Muscle of back (tissue), 13 donors: ENCODE results near the gene SLC22A4. TPM values are rescaled to one million over a fixed set of nuclear protein-coding genes. Genes with fewer than 3 reads are reported as not detected.

Experiments
- DNase-seq, 3 donors: peaks; one replicate each; pipeline versions ENCODE4 v3.0.0 to v3.0.0-alpha.2; 2013
- long read RNA-seq, 9 donors: transcript quantifications; one replicate each; lab custom pipeline, GENCODE V29; 2026
- polyA plus RNA-seq, 10 donors: library from polyadenylated mRNA; unstranded; fragments of 120-200 nt; gene quantifications; one replicate each; pipeline ENCODE4 v1.2.1, GENCODE V29; 2013; ENCODE audit not compliant: insufficient read length in 10 of 10

The SLC22A4 gene
- polyA plus RNA-seq = 1 to 10 TPM; 2.9 to 5.2 (median 3.5) TPM
- long read RNA-seq, donor 1 = 0 reads
- long read RNA-seq, donor 2, partial matches to known transcripts = 6 of 7 reads
- long read RNA-seq, donor 2, other reads (novel, unspliced or antisense) = 0 of 7 reads
- long read RNA-seq, donor 3 = 0 reads
- long read RNA-seq, donor 4 = 0 reads
- long read RNA-seq, donor 5 = 0 reads
- long read RNA-seq, donor 6 = 0 reads
- long read RNA-seq, donor 7 = 0 reads
- long read RNA-seq, donor 8 = 0 reads
- long read RNA-seq, donor 9 = 0 reads

- DNase-seq = peak; percentile 91 to 96 (median 96)
These were observed at the start of gene SLC22A4 for GRCh38 chr5:132293992-132294727. Gene SLC22A4, plus strand, starts transcription at chr5:132294394. Its CDS starts 223 bp downstream, at chr5:132294617.

- DNase-seq = no peak
These were observed 48.6 kb upstream of the SLC22A4 start for GRCh38 chr5:132245593-132245992.

DNA sequence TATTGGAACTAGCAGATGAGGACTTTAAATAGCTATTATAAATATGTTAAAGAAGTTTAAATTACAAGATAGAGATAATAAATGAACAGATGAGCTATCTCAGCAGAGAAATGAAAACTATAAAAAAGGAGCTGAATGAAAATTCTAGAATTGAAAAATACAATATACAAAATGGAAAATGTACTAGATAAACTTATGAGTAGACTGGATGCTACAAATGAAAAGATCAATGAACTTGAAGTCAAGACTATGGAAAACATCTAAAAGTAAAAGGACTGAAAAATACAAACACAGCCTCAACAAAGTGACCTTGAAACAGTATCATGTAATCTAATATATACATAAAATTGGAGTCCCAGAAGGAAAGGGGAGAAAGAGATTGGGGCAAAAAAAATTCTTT is 47.4 kb upstream of the SLC22A4 start:
- DNase-seq = no peak

DNA sequence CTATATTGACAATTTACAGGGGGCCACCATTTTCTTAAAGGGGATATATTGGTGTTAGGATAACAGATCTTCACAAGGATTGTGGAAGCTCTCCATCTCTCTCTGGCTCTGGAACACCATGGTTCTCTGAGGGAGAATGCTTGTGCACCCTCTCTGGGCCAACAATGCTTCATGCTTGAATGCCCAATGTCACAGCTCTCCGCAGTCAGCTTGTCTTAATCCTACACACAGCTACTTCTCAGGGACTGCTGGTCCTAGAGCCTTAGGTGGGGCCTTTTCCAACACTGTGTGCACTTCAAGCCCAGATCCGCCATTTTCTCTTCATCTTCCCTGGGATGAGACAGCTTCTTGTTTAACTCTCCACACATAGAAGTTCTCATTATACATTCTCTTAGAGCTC is 43.6 kb upstream of the SLC22A4 start:
- DNase-seq = no peak

GRCh38 chr5:132251220-132251725 is 42.9 kb upstream of the SLC22A4 start:
- peak in 1 of 3 donors; percentile 68 for DNase-seq

DNA sequence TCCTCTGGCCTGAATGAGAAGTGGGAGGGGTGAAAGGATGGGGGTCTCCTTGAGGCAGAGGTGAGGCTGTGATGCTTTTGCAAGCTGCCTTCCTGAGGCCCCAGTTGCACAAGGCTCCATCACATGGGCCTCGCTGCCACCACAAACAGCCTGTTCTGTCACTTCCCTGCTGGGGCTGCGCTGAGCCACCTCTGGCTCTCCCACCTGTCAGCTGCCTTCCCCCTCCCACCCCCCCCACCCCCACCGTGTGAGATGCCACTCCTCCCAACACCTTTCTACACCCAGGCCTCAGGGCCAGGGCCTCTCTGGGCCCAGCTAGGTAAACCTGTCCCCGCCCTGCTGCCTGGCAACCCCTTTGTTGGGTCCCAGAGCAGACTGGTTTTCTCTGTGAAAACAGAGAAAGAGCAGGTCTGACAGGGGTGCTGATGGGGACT is 41.2 kb upstream of the SLC22A4 start:
- no peak for DNase-seq

DNA sequence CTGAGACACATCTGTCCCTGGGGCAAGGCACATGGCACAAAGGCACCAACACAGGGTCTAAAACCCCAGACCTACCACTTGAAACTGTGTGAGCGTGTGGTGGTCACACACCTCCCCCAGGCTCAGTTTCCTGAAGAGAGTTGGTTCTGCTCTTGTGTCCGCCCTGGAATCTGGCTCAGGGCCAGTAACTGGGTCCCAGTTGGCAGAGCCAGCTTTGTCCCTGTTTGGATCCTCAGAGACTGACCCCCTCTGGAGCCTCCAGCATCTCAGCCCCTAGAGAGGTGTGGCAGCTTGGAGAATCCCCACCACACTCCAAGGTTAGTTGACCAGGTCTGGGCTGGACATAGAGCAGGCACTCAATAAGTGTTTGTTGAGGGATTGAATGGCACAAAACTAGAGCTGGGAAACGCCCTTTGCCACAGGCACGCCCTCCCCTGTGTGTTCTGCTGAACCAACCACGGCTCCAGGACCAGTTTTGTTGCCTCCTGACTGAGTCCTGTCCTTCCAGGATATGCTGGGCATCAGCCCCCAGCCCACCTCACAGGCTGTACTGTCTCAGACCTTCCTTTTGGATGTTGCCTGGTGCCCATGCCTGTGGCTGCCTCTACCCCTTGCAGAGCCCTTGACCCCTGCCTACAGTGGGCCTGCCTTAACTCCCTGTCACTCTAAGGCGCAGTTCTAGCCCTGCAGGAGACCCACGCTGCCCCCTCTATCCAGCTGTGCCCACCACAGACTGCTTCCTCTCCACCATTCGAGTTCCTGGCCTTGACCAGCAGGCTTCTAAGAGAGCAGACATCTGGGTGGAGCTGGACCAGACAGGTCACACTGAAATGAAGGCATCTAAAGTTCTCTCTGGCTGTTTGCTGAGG is 40.5 kb upstream of the SLC22A4 start:
- no peak for DNase-seq

DNA sequence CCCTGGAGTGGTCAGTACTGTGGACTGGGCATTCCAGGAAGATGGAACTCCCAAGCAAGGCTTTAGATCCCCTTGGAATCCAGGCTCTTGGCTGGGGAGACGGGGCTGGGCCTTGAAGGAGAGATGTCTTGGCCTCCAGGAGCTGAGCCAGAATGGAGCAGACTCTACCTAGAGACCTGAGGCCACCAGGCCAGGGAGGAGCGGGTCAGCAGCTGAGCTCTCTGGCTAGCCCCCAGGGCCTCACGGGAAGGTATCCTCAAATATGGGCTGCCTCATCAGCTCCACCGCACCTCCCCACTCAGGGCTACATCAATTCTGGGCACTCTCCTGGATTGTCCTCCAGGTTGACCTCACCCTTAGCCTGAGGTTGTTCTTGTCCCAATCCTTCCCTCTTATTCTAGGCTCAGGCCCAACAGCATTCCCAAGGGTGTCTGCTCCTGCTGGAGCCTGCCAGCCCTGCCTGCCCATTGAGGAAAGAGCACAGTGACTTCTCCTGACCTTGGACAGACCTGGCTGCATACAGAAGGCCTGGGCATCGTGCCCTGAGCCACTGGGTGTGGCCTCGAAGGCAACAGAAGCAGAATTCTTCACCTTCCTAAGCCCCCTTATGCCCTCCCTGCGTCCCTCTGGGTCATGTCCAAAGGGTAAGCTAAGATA is 39.7 kb upstream of the SLC22A4 start:
- no peak for DNase-seq

DNA sequence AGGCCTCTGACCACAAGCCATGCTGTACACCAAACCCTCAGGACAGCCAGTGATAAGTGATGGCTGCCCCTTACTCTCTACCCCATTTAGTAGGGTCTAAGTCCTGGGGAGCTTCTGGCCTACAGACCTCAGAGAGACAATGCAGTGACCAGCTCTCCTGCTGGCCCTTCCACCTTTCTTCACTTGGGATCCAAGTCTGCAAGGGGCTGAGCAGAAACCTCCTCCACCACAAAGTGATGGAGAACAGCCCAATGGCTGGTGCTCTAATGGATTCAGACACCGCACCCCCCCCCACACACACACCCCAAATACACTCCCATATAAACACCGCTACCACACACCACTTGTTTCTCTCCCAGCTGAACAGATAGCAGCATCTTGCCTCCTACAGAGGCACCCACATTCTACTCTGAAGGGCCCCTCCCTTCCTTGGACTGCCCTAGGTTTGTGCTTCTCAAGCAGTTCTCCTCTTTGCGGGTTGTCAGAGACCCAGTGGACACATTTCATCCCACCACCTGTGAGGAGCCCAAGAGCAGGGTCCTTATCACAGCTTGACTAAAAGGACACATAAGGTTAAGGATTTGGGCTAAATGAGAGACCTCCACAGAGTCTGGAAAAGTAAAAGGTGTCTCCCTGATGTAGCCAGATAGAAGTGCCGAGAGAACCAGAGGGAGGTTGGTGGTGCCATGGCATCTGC is 38.0 kb upstream of the SLC22A4 start:
- DNase-seq = no peak

- DNase-seq = no peak
These were observed 37.4 kb upstream of the SLC22A4 start for GRCh38 chr5:132256783-132257130.

- DNase-seq = peak; percentile 47 to 90 (median 71)
These were observed 36.8 kb upstream of the SLC22A4 start, which contains the start of gene PDLIM4 for GRCh38 chr5:132257131-132258101. Gene PDLIM4, plus strand, starts transcription at chr5:132257696. Its CDS starts 39 bp downstream, at chr5:132257735.

DNA sequence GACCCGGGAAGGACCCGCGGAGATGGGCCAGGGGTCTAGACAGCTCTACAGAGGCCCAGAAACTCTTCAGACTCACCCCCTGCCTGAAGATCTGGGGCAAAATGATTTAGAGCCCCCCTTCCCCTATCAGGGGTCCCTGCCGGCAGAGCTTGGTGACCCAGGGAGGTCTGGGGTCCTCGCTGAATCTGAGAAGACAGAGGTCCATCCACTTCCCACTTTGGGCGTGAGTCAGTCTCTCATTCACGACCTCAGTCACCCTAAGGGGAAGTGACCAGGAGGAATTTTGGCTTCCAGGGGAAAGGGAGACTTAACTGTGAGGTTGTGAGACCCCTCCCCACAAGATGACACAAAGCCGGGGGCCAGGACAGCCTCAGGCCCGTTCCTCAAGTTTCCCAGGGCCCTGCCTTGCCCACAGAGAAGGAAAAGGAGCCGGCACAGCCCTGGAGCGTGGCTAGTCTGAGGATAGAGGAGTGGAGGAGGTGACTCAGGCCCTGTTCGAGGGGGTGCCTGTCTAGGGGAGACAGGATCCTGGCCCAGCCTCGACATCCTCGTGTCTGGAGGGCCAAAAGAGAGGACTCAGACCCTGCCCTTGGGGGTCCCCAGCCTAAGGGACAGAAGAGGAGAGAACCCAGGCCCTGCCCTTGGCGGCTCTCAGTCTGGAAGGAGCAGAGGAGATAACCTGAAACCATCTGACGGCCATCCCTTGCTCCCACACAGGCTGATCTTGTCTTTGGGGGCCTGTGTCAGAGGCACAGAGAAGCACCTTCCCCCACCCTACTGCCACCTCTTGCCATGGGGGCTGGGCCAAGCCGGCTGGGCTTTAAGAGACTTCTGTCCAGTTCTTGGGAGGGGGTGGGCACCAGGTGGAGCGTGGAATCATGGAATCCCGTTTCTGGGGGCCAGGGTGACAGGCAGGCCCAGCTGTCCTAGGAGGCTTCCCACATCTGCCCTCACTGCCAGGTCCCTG is 35.8 kb upstream of the SLC22A4 start:
- DNase-seq = peak in 2 of 3 donors; percentile 46 to 78

- DNase-seq = peak; percentile 74 to 91 (median 82)
These were observed 34.9 kb upstream of the SLC22A4 start for GRCh38 chr5:132259069-132259851.

DNA sequence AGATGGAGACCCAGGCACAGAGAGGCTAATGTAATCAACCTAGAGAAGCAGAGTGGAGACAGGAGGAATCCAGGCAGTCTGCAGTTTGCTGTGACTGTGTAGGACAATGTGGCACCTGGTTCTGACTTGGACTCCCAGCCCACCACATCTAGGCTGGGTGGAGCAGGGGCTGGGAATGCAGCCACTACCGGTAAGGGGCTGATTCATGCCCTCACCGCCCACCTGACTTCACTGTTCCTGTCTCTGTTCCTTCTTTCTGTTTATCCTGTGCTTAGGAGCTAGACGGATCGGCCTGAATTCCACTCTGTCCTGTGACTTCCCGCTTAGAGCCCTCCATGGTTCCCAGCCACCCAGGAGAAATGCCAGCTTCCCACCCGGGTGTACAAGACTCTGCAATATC is 34.1 kb upstream of the SLC22A4 start:
- DNase-seq = no peak

DNA sequence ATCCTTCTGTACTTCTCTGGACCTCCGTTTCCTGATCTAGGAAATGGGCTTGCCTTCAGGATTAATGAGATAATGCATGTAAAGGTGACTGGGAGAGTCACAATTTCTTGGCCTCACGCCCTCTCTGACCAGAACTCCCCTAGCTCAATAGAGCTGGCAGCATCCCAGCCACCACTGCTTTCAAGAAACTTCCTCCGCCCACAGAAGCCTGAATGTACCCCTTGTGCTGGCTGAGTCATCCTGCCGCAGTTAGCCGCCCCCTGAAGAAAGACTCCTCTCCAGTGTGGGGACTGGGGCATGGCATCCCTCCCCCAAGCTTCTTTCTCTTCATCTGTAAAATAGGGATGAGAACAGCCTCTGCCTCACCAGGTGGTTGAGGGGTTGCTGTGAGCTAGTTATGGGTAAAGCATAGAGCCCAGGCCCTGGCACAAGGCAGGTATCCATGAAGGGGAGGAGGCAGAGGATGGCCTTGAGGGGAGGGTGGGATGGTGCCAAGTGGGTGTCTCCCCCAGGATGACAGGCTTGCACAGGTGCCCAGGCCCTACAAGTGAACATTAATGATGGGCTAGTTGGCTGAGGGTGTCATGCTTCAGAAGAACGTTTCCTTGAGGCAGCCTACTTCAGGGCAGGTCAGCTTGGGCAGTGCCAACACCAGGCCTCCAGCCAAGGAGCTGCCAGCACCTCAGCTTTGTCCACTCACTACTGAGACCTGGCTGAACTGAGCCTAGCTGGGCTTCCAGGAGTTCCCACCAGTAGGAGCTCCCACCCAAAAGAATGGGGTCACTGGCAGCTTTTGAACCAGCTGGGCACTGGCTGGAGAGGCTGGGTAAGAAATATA is 33.3 kb upstream of the SLC22A4 start:
- peak in 2 of 3 donors; percentile 14 to 74 for DNase-seq
